IPS-NIHi7 (cell line): ENCODE results near the gene RCVRN.

Experiments
- DNase-seq: peaks from one replicate; pipeline ENCODE4 v3.0.0; 2012; ENCODE audit warnings: mixed read lengths; ENCODE audit errors: extremely low spot score

The RCVRN gene

DNA sequence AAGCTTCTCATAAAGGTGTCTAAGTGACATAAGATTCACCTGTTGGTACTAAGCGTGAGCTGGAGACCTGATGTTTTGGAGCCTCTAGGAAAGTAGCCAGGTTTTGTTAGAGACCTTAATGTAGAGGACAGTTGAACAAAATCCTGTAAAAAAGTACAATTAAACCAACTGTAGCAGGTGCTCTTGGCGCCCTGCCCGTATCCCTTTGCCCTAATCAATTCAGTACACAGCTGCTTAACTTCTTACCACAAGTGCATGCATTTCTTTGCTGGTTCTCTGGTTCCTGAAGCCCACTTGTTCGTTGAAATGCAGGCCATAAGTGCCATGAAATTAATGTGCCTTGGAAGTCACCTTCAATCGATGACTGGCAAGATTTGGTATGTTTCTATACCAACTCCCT is 54.9 kb downstream of the RCVRN start:
- no peak for DNase-seq
